GM23338 (cell line): Measurements from ENCODE around the gene CORO1C. TPM values are rescaled to one million over a fixed set of nuclear protein-coding genes. Genes with fewer than 3 reads are reported as not detected.
A peak's percentile ranks its signal among the peaks of the same experiment; 100 is the strongest.

Experiments used
- ATAC-seq: fragments of 200-7000 bp; cut with Tn5 transposase; 3 replicates; pipeline ENCODE4 v1.9.1; 2020
- DNase-seq: peaks from one replicate; pipeline ENCODE4 v3.0.0-alpha.2; 2015; ENCODE audit warnings: low spot score
- H2AFZ ChIP-seq: fragments of 200-600 bp; sonication (generic); 2 replicates; pipeline ENCODE4 v1.8.0; 2016; ENCODE audit warnings: antibody characterized with exemption, mild to moderate bottlenecking, moderate library complexity
- H3F3A ChIP-seq: fragments of 200-600 bp; sonication (generic); replicated peaks from 2 replicates; pipeline ENCODE4 v1.8.0; 2017; ENCODE audit warnings: antibody characterized with exemption, mixed run types, low read depth
- H3K27ac ChIP-seq: fragments of 200-600 bp; sonication (generic); 2 replicates; pipeline ENCODE4 v1.6.1; 2016; ENCODE audit warnings: low read depth
- H3K27me3 ChIP-seq: fragments of 200-600 bp; sonication (generic); 2 replicates; pipeline ENCODE4 v1.8.0; 2016; ENCODE audit warnings: mild to moderate bottlenecking, mixed run types, moderate library complexity; ENCODE audit not compliant: insufficient read depth
- H3K36me3 ChIP-seq: fragments of 200-600 bp; sonication (generic); 2 replicates; pipeline ENCODE4 v1.8.0; 2016; ENCODE audit warnings: mild to moderate bottlenecking; ENCODE audit not compliant: insufficient read depth
- H3K4me1 ChIP-seq: fragments of 200-600 bp; sonication (generic); 2 replicates; pipeline ENCODE4 v1.8.0; 2016; ENCODE audit warnings: mild to moderate bottlenecking, moderate library complexity; ENCODE audit not compliant: insufficient read depth
- H3K4me2 ChIP-seq: fragments of 200-600 bp; sonication (generic); 2 replicates; pipeline ENCODE4 v1.7.1; 2017; ENCODE audit warnings: mixed run types
- H3K4me3 ChIP-seq: fragments of 200-600 bp; sonication (generic); 2 replicates; pipeline ENCODE4 v1.6.1; 2016; ENCODE audit warnings: mixed run types
- H3K79me2 ChIP-seq: fragments of 200-600 bp; sonication (generic); replicated peaks from 2 replicates; pipeline ENCODE4 v1.8.0; 2017; ENCODE audit warnings: mild to moderate bottlenecking; ENCODE audit not compliant: insufficient read depth
- H3K9me2 ChIP-seq: fragments of 200-600 bp; sonication (generic); 2 replicates; pipeline ENCODE4 v1.8.0; 2017; ENCODE audit not compliant: insufficient read depth
- H4K20me1 ChIP-seq: fragments of 200-600 bp; sonication (generic); replicated peaks from 2 replicates; pipeline ENCODE4 v1.8.0; 2017; ENCODE audit warnings: mild to moderate bottlenecking; ENCODE audit not compliant: insufficient read depth
- H3K27ac Mint-ChIP-seq: 2 replicates; pipeline ENCODE4 v1.8.0; 2020; ENCODE audit warnings: inconsistent platforms, mild to moderate bottlenecking, moderate library complexity, mixed read lengths
- H3K27me3 Mint-ChIP-seq: 3 replicates; pipeline ENCODE4 v1.8.0; 2022; ENCODE audit warnings: low read depth, mild to moderate bottlenecking, moderate library complexity, mixed read lengths, inconsistent platforms; ENCODE audit not compliant: insufficient read depth, poor library complexity
- H3K36me3 Mint-ChIP-seq: 3 replicates; pipeline ENCODE4 v1.8.0; 2021; ENCODE audit warnings: low read depth, mild to moderate bottlenecking, inconsistent platforms, moderate library complexity, mixed read lengths
- H3K4me1 Mint-ChIP-seq: 3 replicates; pipeline ENCODE4 v1.8.0; 2020; ENCODE audit warnings: mild to moderate bottlenecking, inconsistent platforms, mixed read lengths
- H3K4me3 Mint-ChIP-seq: 3 replicates; pipeline ENCODE4 v1.8.0; 2021; ENCODE audit warnings: moderate library complexity, mild to moderate bottlenecking, inconsistent platforms, mixed read lengths
- H3K9me3 Mint-ChIP-seq: 3 replicates; pipeline ENCODE4 v1.8.0; 2020; ENCODE audit warnings: moderate library complexity, mild to moderate bottlenecking, inconsistent platforms, mixed read lengths
- CREB1 ChIP-seq: fragments of 250-450 bp; sonication (Bioruptor Pico); IDR thresholded peaks from 2 replicates; pipeline ENCODE4 v1.5.0; 2020; ENCODE audit warnings: low read depth, mild to moderate bottlenecking, moderate library complexity
- ZNF331 ChIP-seq: fragments of 250-450 bp; sonication (Bioruptor Pico); IDR thresholded peaks from 2 replicates; pipeline ENCODE4 v1.5.0; 2020; ENCODE audit warnings: low read depth, mild to moderate bottlenecking, moderate library complexity
- ZNF462 ChIP-seq: fragments of 250-450 bp; sonication (Bioruptor Pico); IDR thresholded peaks from 2 replicates; pipeline ENCODE4 v1.5.0; 2020; ENCODE audit warnings: mild to moderate bottlenecking, moderate library complexity
- polyA plus RNA-seq: library from polyadenylated mRNA; unstranded; fragments of >200 nt; fragmentation: Nextera tagmentation; extraction: Ambion mirVana; gene quantifications from 2 replicates; pipeline ENCODE4 v1.2.1, GENCODE V29; 2016
- total RNA-seq: library from RNA; depleted of rRNA; stranded (reverse); fragments of >200 nt; shearing (Covaris generic); gene quantifications from 2 replicates; pipeline ENCODE4 v1.2.3, GENCODE V29; 2014

The CORO1C gene
- total and polyA plus RNA-seq, 2 experiments from 2014 or later = 59.2 to 89.5 TPM

GRCh38 chr12:108627134-108627920, 104.0 kb downstream of the CORO1C start (continued):
- no peak for TF ChIP-seq ZNF462

DNA sequence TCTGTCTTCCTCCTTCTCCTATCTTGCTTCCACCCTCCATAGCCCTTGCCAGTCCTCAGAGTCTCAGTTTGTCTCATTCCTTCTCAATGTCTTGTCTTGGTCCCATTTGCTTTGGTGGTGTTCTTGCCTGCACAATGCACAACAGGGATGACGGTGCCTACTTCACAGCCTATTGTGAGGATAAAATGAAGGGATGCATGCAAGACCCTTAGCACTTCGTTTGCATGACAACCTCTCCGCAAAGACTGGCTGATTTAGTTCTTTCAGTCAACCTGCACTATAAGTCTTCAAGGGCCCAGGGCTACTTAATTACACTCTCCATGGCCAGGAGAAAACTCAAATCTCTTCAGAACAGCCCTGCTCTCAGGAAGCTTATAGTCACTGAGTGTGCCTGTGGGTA, 106.1 kb downstream of the CORO1C start:
- Mint-ChIP-seq H3K4me1 (peaks cover 27% of the 10 kb centered on the region), H3K27me3 (peaks cover 12% of the 10 kb centered on the region), H3K9me3 (0 out of 3 replicates have a peak, but pooled peaks cover 2% of the 10 kb centered on the region), H3K36me3 (peaks cover 3% of the 10 kb centered on the region; the same call in 1 of the 3 replicates), H3K27ac (no peak overlapping the region), H3K4me3 (no peak overlapping the region)
- Histone ChIP-seq H4K20me1 (no peaks in the 10 kb centered on the region), H3K27ac (no peak overlapping the region; the same call in 1 of the 2 replicates), H3F3A (0 out of 2 replicates have a peak, but pooled peaks cover 7% of the 10 kb centered on the region), H3K36me3 (no peaks in the 10 kb centered on the region), H3K4me1 (peaks cover 9% of the 10 kb centered on the region; the same call in 1 of the 2 replicates), H2AFZ (no peak overlapping the region), H3K4me2 (peak overlapping the region; percentile 60), H3K79me2 (no peaks in the 10 kb centered on the region), H3K27me3 (no peaks in the 10 kb centered on the region), H3K4me3 (no peak overlapping the region), H3K9me2 (peaks cover 7% of the 10 kb centered on the region; the same call in 1 of the 2 replicates)
- peak; percentile 42 for DNase-seq
- ATAC-seq = peak; percentile 41
- TF ChIP-seq CREB1 (CRISPR knock-in tag) (no peak), ZNF331 (CRISPR knock-in tag) (no peak)
